HepG2 (cell line): ENCODE measurements around the gene TNFRSF6B. TPM values are rescaled to one million over a fixed set of nuclear protein-coding genes. Genes with fewer than 3 reads are reported as not detected.
A peak's percentile ranks its signal among the peaks of the same experiment; 100 is the strongest.

Experiments used
- AGO1 ChIP-seq: fragments of 200-400 bp; formaldehyde crosslinking; IDR thresholded peaks from 2 replicates; pipeline ENCODE4 v1.6.1; 2017; ENCODE audit warnings: mild to moderate bottlenecking, low read depth, low read length, moderate library complexity; ENCODE audit not compliant: poor library complexity, severe bottlenecking
- BORCS8-MEF2B ChIP-seq: sonication (generic); formaldehyde crosslinking; IDR thresholded peaks from 2 replicates; pipeline ENCODE4 v1.8.0; 2022; ENCODE audit warnings: mild to moderate bottlenecking, missing genetic modification reagents
- DR1 ChIP-seq: sonication (generic); formaldehyde crosslinking; IDR thresholded peaks from 2 replicates; pipeline ENCODE4 v1.8.0; 2021; ENCODE audit warnings: mild to moderate bottlenecking, missing genetic modification reagents, inconsistent platforms
- FOXK2 ChIP-seq: fragments of 450-650 bp; IDR thresholded peaks from 2 replicates; pipeline ENCODE4 v1.6.1; 2016
- FOXO1 ChIP-seq: sonication (generic); formaldehyde crosslinking; IDR thresholded peaks from 2 replicates; pipeline ENCODE4 v1.4.0; 2020; ENCODE audit warnings: missing genetic modification reagents
- HNRNPL ChIP-seq: fragments of 200-400 bp; formaldehyde crosslinking; IDR thresholded peaks from 2 replicates; pipeline ENCODE4 v1.6.1; 2017; ENCODE audit warnings: mild to moderate bottlenecking, low read depth, low read length
- NFIB ChIP-seq: sonication (generic); formaldehyde crosslinking; IDR thresholded peaks from 2 replicates; pipeline ENCODE4 v1.9.0; 2021; ENCODE audit warnings: missing genetic modification reagents, mild to moderate bottlenecking, borderline replicate concordance
- PRMT3 ChIP-seq: sonication (generic); formaldehyde crosslinking; IDR thresholded peaks from 2 replicates; pipeline ENCODE4 v1.8.1; 2022; ENCODE audit warnings: low read depth, mild to moderate bottlenecking, moderate library complexity, missing genetic modification reagents, borderline replicate concordance
- SKI ChIP-seq: fragments of 450-650 bp; IDR thresholded peaks from one replicate; pipeline ENCODE4 v1.6.1; 2018; ENCODE audit warnings: mild to moderate bottlenecking; ENCODE audit not compliant: partially characterized antibody
- SNAI1 ChIP-seq: sonication (generic); formaldehyde crosslinking; IDR thresholded peaks from 2 replicates; pipeline ENCODE4 v1.5.0; 2020; ENCODE audit warnings: mild to moderate bottlenecking, missing genetic modification reagents, borderline replicate concordance
- TAF1 ChIP-seq: sonication (generic); formaldehyde crosslinking; IDR thresholded peaks from 2 replicates; pipeline ENCODE4 v1.4.0; 2020; ENCODE audit warnings: missing genetic modification reagents
- ZFP36 ChIP-seq: fragments of 150-350 bp; IDR thresholded peaks from 2 replicates; pipeline ENCODE4 v1.6.1; 2018; ENCODE audit warnings: borderline replicate concordance, low read length, low read depth; ENCODE audit not compliant: partially characterized antibody
- ZKSCAN5 ChIP-seq: sonication (generic); formaldehyde crosslinking; IDR thresholded peaks from 2 replicates; pipeline ENCODE4 v1.5.1; 2020; ENCODE audit warnings: mild to moderate bottlenecking, missing genetic modification reagents
- ZMYM3 ChIP-seq: sonication (generic); formaldehyde crosslinking; IDR thresholded peaks from 2 replicates; pipeline ENCODE4 v1.5.1; 2020; ENCODE audit warnings: mild to moderate bottlenecking, missing genetic modification reagents
- ZNF12 ChIP-seq: sonication (generic); formaldehyde crosslinking; IDR thresholded peaks from 2 replicates; pipeline ENCODE4 v1.5.0; 2020; ENCODE audit warnings: missing genetic modification reagents
- ZNF207 ChIP-seq: fragments of 450-650 bp; IDR thresholded peaks from 2 replicates; pipeline ENCODE4 v1.6.1; 2016; ENCODE audit warnings: antibody characterized with exemption, borderline replicate concordance
- ZNF382 ChIP-seq: sonication (generic); formaldehyde crosslinking; IDR thresholded peaks from 2 replicates; pipeline ENCODE4 v1.5.0; 2020; ENCODE audit warnings: missing genetic modification reagents, mild to moderate bottlenecking, borderline replicate concordance
- ZNF484 ChIP-seq: sonication (generic); formaldehyde crosslinking; IDR thresholded peaks from 2 replicates; pipeline ENCODE4 v1.5.1; 2020; ENCODE audit warnings: mild to moderate bottlenecking, low read depth, missing genetic modification reagents, borderline replicate concordance
- ZNF839 ChIP-seq: sonication (generic); formaldehyde crosslinking; IDR thresholded peaks from 2 replicates; pipeline ENCODE4 v1.4.0; 2020; ENCODE audit warnings: missing genetic modification reagents, mild to moderate bottlenecking, borderline replicate concordance
- polyA plus RNA-seq, 8 experiments: library from polyadenylated mRNA; depleted of rRNA in 3 of 8; stranded (reverse) in 7 of 8; unstranded in 1 of 8; fragments of >200 nt; fragmentation: Illumina TruSeq in 4 of 8; extraction: Trizol in 4 of 8; gene quantifications; 2 replicates each; pipeline versions ENCODE4 v1.2.1 to v1.2.3, GENCODE V29; 2011 to 2016; ENCODE audit warnings: low read depth in 4 of 8, missing spikeins in 1 of 8, mixed read lengths in 1 of 8; ENCODE audit not compliant: insufficient read depth in 1 of 8
- total RNA-seq, 5 experiments: library from RNA; depleted of rRNA; stranded (reverse); fragments of >200 nt; fragmentation: Illumina TruSeq; extraction: Trizol; gene quantifications; 2 replicates each; pipeline ENCODE4 v1.2.3, GENCODE V29; 2016; ENCODE audit warnings: low read depth in 1 of 5
- TF ChIP-seq, protein P1 (sequence below): sonication (generic); formaldehyde crosslinking; IDR thresholded peaks from 2 replicates; pipeline ENCODE4 v1.5.0; 2020; ENCODE audit warnings: mild to moderate bottlenecking, missing genetic modification reagents, borderline replicate concordance
- TF ChIP-seq, protein P2 (sequence below): sonication (generic); formaldehyde crosslinking; IDR thresholded peaks from 2 replicates; pipeline ENCODE4 v1.8.0; 2022; ENCODE audit warnings: mild to moderate bottlenecking, missing genetic modification reagents
- TF ChIP-seq, protein P3 (sequence below): sonication (generic); formaldehyde crosslinking; IDR thresholded peaks from 2 replicates; pipeline ENCODE4 v1.5.0; 2020; ENCODE audit warnings: mild to moderate bottlenecking, missing genetic modification reagents, borderline replicate concordance
- TF ChIP-seq, protein P4 (sequence below): sonication (generic); formaldehyde crosslinking; IDR thresholded peaks from 2 replicates; pipeline ENCODE4 v1.8.1; 2022; ENCODE audit warnings: mild to moderate bottlenecking, missing genetic modification reagents

The TNFRSF6B gene
- total and polyA plus RNA-seq, 2 of the 13 experiments (the other 11 are each of a cell fraction or from before 2014, with no cell fraction given) = 0.24 TPM; not detected in 1

- TF ChIP-seq, protein P1, sequence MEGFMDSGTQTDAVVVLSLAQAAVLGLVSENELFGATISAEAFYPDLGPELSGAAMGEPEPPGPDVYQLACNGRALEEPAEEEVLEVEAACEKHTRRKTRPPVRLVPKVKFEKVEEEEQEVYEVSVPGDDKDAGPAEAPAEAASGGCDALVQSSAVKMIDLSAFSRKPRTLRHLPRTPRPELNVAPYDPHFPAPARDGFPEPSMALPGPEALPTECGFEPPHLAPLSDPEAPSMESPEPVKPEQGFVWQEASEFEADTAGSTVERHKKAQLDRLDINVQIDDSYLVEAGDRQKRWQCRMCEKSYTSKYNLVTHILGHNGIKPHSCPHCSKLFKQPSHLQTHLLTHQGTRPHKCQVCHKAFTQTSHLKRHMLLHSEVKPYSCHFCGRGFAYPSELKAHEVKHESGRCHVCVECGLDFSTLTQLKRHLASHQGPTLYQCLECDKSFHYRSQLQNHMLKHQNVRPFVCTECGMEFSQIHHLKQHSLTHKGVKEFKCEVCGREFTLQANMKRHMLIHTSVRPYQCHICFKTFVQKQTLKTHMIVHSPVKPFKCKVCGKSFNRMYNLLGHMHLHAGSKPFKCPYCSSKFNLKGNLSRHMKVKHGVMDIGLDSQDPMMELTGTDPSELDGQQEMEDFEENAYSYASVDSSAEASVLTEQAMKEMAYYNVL (CRISPR knock-in tag) = no peak
- TF ChIP-seq ZNF484 (CRISPR knock-in tag) = no peak
- TF ChIP-seq ZNF382 (CRISPR knock-in tag) = no peak
- TF ChIP-seq, protein P2, sequence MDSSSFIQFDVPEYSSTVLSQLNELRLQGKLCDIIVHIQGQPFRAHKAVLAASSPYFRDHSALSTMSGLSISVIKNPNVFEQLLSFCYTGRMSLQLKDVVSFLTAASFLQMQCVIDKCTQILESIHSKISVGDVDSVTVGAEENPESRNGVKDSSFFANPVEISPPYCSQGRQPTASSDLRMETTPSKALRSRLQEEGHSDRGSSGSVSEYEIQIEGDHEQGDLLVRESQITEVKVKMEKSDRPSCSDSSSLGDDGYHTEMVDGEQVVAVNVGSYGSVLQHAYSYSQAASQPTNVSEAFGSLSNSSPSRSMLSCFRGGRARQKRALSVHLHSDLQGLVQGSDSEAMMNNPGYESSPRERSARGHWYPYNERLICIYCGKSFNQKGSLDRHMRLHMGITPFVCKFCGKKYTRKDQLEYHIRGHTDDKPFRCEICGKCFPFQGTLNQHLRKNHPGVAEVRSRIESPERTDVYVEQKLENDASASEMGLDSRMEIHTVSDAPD = 0 out of 2 replicates have a peak, but pooled peaks have one; percentile 25
- no peak for TF ChIP-seq PRMT3
- TF ChIP-seq FOXK2 = no peak
- TF ChIP-seq, protein P3, sequence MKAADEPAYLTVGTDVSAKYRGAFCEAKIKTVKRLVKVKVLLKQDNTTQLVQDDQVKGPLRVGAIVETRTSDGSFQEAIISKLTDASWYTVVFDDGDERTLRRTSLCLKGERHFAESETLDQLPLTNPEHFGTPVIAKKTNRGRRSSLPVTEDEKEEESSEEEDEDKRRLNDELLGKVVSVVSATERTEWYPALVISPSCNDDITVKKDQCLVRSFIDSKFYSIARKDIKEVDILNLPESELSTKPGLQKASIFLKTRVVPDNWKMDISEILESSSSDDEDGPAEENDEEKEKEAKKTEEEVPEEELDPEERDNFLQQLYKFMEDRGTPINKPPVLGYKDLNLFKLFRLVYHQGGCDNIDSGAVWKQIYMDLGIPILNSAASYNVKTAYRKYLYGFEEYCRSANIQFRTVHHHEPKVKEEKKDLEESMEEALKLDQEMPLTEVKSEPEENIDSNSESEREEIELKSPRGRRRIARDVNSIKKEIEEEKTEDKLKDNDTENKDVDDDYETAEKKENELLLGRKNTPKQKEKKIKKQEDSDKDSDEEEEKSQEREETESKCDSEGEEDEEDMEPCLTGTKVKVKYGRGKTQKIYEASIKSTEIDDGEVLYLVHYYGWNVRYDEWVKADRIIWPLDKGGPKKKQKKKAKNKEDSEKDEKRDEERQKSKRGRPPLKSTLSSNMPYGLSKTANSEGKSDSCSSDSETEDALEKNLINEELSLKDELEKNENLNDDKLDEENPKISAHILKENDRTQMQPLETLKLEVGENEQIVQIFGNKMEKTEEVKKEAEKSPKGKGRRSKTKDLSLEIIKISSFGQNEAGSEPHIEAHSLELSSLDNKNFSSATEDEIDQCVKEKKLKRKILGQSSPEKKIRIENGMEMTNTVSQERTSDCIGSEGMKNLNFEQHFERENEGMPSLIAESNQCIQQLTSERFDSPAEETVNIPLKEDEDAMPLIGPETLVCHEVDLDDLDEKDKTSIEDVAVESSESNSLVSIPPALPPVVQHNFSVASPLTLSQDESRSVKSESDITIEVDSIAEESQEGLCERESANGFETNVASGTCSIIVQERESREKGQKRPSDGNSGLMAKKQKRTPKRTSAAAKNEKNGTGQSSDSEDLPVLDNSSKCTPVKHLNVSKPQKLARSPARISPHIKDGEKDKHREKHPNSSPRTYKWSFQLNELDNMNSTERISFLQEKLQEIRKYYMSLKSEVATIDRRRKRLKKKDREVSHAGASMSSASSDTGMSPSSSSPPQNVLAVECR (CRISPR knock-in tag) = no peak
- TF ChIP-seq ZFP36 = no peak
- TF ChIP-seq BORCS8-MEF2B (CRISPR knock-in tag) = no peak
- 0 out of 2 replicates have a peak, but pooled peaks have one; percentile 0 for TF ChIP-seq TAF1
- TF ChIP-seq SNAI1 (CRISPR knock-in tag) = no peak
- TF ChIP-seq AGO1 = peak; percentile 95
- TF ChIP-seq ZNF839 (CRISPR knock-in tag) = 0 out of 2 replicates have a peak, but pooled peaks have one; percentile 27
- TF ChIP-seq ZMYM3 (CRISPR knock-in tag) = no peak
- TF ChIP-seq FOXO1 (CRISPR knock-in tag) = no peak
- TF ChIP-seq ZNF207 = no peak
- TF ChIP-seq ZKSCAN5 = no peak
- TF ChIP-seq NFIB = no peak
- no peak for TF ChIP-seq ZNF12
- TF ChIP-seq, protein P4, sequence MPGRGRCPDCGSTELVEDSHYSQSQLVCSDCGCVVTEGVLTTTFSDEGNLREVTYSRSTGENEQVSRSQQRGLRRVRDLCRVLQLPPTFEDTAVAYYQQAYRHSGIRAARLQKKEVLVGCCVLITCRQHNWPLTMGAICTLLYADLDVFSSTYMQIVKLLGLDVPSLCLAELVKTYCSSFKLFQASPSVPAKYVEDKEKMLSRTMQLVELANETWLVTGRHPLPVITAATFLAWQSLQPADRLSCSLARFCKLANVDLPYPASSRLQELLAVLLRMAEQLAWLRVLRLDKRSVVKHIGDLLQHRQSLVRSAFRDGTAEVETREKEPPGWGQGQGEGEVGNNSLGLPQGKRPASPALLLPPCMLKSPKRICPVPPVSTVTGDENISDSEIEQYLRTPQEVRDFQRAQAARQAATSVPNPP (CRISPR knock-in tag) = no peak
- no peak for TF ChIP-seq DR1 (CRISPR knock-in tag)
- TF ChIP-seq HNRNPL = peak; percentile 16; the same call in 1 of the 2 replicates
- no peak for TF ChIP-seq SKI
Measured at GRCh38 chr20:63733117-63733516, 36.7 kb downstream of the TNFRSF6B start (continued).
